Cardiac atrium fibroblast (primary cell): ENCODE measurements around the gene MXRA8. TPM values are rescaled to one million over a fixed set of nuclear protein-coding genes. Genes with fewer than 3 reads are reported as not detected.

ENCODE experiments used
- total RNA-seq: library from RNA; depleted of rRNA; stranded (reverse); fragments of >200 nt; gene quantifications from 2 replicates; pipeline ENCODE4 v1.2.3, GENCODE V29; 2015

The MXRA8 gene
- total RNA-seq = 121 and 139 TPM in 2 replicates

GRCh38 chr1:1358433-1359271 is at the start of gene MXRA8:
MXRA8 (minus strand) TSS chr1:1358555; CDS start chr1:1358504, 51 bp downstream.

GRCh38 chr1:1406821-1407635 is 48.7 kb upstream of the MXRA8 start, which contains the start of gene MRPL20:
MRPL20 (minus strand) TSS chr1:1407293; CDS start chr1:1407217, 76 bp downstream.

DNA sequence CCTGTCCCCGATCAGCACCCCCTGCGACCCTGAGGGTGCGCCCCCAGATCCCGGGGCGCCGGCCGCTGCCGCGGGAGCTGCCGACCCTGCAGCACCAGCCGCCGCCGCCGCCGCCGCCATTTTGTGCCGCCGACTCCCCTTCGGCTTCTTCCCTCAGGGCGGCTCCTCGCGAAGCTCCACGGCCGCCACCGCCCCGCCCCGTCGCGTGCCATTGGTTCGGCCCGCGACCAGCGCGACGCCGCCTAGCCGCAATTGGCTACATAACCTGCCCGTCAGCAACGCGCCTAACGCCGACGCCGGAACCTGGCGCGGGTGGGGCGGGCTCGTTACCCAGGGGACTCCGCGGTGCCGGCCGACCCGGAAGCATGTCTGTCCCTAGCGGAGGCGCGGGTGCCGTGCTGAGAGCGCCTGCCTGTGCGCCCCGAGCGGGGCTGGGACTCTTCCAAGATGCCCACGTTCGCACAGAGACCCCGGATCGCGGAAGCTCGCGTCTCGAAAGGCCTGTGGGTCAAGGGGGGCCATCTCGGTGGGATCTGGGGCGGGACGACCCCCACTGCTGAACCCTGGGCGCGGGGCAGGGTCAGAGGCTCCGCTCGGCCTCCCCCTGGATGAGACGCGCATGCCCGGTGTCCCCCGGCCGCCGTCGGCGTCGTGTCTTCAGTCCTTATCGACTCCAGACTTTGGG is 41.0 kb upstream of the MXRA8 start, which contains the start of gene CCNL2:
TSS of gene CCNL2 (minus strand) at position 149 of the 685 bp plus-strand sequence. CDS start at position 120, 29 bp downstream.

DNA sequence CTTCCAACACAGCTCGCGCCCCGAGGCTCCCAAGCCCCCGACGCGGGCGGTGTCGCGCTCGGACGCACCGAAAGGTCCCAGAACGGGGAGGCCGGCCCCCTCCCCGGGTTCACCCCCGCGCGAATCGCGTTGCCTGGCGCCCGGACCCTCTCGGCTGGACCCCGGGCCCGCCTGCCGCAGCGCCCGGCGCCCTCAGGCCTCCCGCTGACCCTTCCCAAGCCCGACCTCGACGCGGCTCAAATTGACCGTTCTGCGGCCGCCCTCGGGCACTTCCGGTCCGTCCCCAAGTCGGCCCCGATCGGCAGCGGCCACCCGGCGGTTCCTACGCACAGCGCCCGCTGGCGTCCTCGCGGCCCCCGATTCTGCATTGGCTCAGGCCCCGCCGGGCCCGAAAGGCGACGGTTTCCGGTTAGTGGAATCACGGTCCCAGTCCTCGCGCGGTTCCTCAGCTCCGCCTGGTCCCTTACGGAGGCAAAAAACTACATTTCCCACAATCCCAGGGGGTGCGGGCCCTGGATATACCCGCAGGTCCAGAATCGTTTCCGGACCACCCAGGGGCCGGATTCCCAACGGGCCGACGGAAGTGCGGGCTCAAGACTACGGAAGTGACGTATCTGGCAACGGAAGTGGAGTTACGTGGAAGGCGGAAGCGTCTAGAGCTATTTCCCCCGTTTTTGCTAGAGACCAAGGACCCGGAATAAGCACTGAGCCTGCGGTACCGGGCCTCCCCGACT is 16.7 kb upstream of the MXRA8 start, which contains the start of gene AURKAIP1:
TSS of gene AURKAIP1 (minus strand) at position 279 of the 734 bp plus-strand sequence. CDS start 451 bp downstream, outside the sequence.

DNA sequence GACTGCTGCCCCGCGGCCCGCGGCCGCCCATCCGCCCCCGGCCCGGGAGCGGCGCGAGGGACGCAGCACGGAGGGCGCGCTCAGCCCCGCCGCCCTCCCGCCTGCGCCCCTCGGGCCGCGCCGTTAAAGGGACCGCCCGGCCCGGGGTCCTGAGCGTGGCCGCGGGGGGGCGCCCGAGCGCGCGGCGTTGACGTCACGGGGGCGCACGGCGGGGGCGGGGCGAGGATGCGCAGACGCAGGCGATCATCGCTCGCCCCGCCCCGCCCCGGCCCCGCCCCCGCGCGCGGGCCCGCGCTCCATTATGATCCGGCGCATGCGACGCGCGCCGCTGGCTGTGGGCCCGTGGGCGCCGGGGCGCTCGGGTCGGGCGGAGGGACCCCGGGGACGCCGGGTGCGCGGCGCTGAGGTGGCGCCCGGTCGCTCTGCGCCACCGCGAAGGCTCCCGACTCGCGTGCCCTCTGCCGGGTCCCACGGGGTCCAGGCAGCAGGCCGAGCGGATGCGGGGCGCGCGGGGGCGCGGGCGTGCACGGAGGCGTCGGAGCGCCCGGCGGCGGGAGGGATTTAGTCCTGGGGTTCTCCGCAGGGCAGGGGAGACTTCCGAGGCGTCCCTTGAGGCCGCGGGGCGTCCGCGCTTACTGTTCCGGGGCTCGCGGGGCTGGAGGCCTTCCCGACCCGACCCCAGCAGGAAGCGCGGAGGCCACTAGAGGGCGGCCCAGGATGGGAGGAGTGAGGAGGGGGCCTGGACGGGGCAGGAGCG is 8.9 kb downstream of the MXRA8 start, which contains the start of gene DVL1:
TSS of gene DVL1 (minus strand) at position 163 of the 757 bp plus-strand sequence. CDS start 353 bp downstream, outside the sequence.

DNA sequence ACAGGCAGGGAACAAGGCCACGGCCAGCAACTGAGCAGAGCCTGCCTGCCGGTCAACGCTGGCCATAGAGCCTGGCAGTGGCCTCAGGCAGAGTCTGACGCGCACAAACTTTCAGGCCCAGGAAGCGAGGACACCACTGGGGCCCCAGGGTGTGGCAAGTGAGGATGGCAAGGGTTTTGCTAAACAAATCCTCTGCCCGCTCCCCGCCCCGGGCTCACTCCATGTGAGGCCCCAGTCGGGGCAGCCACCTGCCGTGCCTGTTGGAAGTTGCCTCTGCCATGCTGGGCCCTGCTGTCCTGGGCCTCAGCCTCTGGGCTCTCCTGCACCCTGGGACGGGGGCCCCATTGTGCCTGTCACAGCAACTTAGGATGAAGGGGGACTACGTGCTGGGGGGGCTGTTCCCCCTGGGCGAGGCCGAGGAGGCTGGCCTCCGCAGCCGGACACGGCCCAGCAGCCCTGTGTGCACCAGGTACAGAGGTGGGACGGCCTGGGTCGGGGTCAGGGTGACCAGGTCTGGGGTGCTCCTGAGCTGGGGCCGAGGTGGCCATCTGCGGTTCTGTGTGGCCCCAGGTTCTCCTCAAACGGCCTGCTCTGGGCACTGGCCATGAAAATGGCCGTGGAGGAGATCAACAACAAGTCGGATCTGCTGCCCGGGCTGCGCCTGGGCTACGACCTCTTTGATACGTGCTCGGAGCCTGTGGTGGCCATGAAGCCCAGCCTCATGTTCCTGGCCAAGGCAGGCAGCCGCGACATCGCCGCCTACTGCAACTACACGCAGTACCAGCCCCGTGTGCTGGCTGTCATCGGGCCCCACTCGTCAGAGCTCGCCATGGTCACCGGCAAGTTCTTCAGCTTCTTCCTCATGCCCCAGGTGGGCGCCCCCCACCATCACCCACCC is 27.0 kb downstream of the MXRA8 start, which contains the start of gene TAS1R3:
TSS of gene TAS1R3 (plus strand) at position 213 of the 898 bp plus-strand sequence. CDS start at position 279, 66 bp downstream.

DNA sequence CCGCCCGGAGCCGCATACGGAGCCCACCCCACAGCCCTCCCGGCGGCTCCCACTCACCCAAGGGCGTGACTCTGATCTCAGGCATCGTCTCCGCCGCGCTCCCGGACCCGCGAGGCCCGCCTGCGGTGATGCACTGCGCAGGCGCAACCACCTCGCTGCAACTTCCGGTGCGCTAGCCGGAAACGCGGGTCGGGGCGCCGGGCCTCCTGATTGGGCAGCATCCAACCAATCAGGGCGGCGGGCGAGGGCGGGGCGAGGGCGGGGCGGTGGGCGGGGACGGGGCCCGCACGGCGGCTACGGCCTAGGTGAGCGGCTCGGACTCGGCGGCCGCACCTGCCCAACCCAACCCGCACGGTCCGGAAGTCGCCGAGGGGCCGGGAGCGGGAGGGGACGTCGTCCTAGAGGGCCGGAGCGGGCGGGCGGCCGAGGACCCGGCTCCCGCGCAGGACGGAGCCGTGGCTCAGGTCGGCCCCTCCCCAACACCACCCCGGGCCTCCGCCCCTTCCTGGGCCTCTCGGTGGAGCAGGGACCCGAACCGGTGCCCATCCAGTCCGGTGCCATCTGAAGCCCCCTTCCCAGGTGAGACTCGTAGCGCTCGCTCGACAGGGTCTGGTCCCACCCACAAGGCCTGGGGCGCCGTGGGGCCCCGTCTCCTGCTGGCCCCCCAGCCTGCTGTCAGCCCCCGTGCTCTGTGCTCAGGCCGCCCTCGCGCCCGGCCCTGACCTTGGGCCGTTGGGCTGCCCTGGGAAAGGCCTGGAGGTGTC is 33.6 kb downstream of the MXRA8 start, which contains the start of the genes CPTP and INTS11:
TSS of gene CPTP (plus strand) at position 279 of the 764 bp plus-strand sequence. CDS start 2,109 bp downstream, outside the sequence.
TSS of gene INTS11 (minus strand) at position 137 of the 764 bp plus-strand sequence. CDS start at position 85, 52 bp downstream.

GRCh38 chr1:1307923-1308755 is 50.2 kb downstream of the MXRA8 start, which contains the start of the genes ACAP3 and PUSL1:
ACAP3 (minus strand) TSS chr1:1307930; CDS start chr1:1307815, 115 bp downstream.
PUSL1 (plus strand) TSS chr1:1308597; CDS start chr1:1308644, 47 bp downstream.

Other genes starting within 250 kb of the MXRA8 start
- 8.4 and 16.6 TPM in 2 replicates for gene C1orf159, start 242.5 kb downstream of the MXRA8 start, total RNA-seq
- gene TTLL10, start 184.7 kb downstream of the MXRA8 start, total RNA-seq = not detected in 2 replicates
- not detected in 2 replicates for gene TNFRSF18, start 152.0 kb downstream of the MXRA8 start, total RNA-seq
- 1.9 TPM in 1 of 2 replicates, not detected in the other for gene TNFRSF4, start 144.4 kb downstream of the MXRA8 start, total RNA-seq
- gene SDF4, start 126.6 kb downstream of the MXRA8 start, total RNA-seq = 231 and 251 TPM in 2 replicates
- 21.7 and 38.4 TPM in 2 replicates for gene B3GALT6, start 126.3 kb downstream of the MXRA8 start, total RNA-seq
- 4.0 TPM in 1 of 2 replicates, not detected in the other for gene C1QTNF12, start 111.8 kb downstream of the MXRA8 start, total RNA-seq
- 31.1 and 39.7 TPM in 2 replicates for gene UBE2J2, start 84.7 kb downstream of the MXRA8 start, total RNA-seq
- 0.16 and 0.90 TPM in 2 replicates for gene SCNN1D, start 78.1 kb downstream of the MXRA8 start, total RNA-seq
- gene ACAP3, start 50.6 kb downstream of the MXRA8 start, total RNA-seq = 20.4 and 39.4 TPM in 2 replicates
- gene PUSL1, start 50.0 kb downstream of the MXRA8 start, total RNA-seq = 25.8 and 28.7 TPM in 2 replicates
- 64.3 and 78.3 TPM in 2 replicates for gene INTS11, start 33.9 kb downstream of the MXRA8 start, total RNA-seq
- 31.1 and 32.6 TPM in 2 replicates for gene CPTP, start 33.8 kb downstream of the MXRA8 start, total RNA-seq
- under 0.01 and 0.49 TPM in 2 replicates for gene TAS1R3, start 27.3 kb downstream of the MXRA8 start, total RNA-seq
- gene DVL1, start 9.1 kb downstream of the MXRA8 start, total RNA-seq = 43.1 and 48.4 TPM in 2 replicates
- gene AURKAIP1, start 16.7 kb upstream of the MXRA8 start, total RNA-seq = 117 and 148 TPM in 2 replicates
- 79.7 and 127 TPM in 2 replicates for gene CCNL2, start 40.8 kb upstream of the MXRA8 start, total RNA-seq
- gene MRPL20, start 48.7 kb upstream of the MXRA8 start, total RNA-seq = 76.9 and 98.2 TPM in 2 replicates
- gene ANKRD65, start 62.7 kb upstream of the MXRA8 start, total RNA-seq = 2.2 TPM in 1 of 2 replicates, not detected in the other
- 17.7 and 32.0 TPM in 2 replicates for gene VWA1, start 77.1 kb upstream of the MXRA8 start, total RNA-seq
- gene ATAD3C, start 91.1 kb upstream of the MXRA8 start, total RNA-seq = not detected in 2 replicates
- gene ATAD3B, start 113.2 kb upstream of the MXRA8 start, total RNA-seq = 15.7 and 19.9 TPM in 2 replicates
- gene ATAD3A, start 153.6 kb upstream of the MXRA8 start, total RNA-seq = 34.5 and 35.4 TPM in 2 replicates
- 7.0 TPM in 2 replicates for gene TMEM240, start 182.1 kb upstream of the MXRA8 start, total RNA-seq
- gene SSU72, start 216.3 kb upstream of the MXRA8 start, total RNA-seq = 85.7 and 101 TPM in 2 replicates
- 10.8 and 14.9 TPM in 2 replicates for gene FNDC10, start 241.6 kb upstream of the MXRA8 start, total RNA-seq